ENCODE measurements around the gene TAPT1. TPM values are rescaled to one million over a fixed set of nuclear protein-coding genes. Genes with fewer than 3 reads are reported as not detected.

Gene TAPT1
- total and polyA plus RNA-seq, 5 donors from 2014 or later: 26.0 to 86.8 (median 33.5) TPM

- H3K4me1 ChIP-seq (ENCODE audit: control insufficient read depth, insufficient read depth, low read length, poor library complexity, severe bottlenecking): no peaks in the 10 kb centered on the region
- DNase-seq (no peak), ATAC-seq (ENCODE audit: low read depth in 2 of 2) (no peak)
- H3K9me3 ChIP-seq (ENCODE audit: control insufficient read depth in 2 of 2, low read length in 2 of 2): no peaks in the 10 kb centered on the region
- no peaks in the 10 kb centered on the region for H3K4me1 Mint-ChIP-seq
- H3K36me3 ChIP-seq (ENCODE audit: control insufficient read depth, insufficient read depth, low read length): no peaks in the 10 kb centered on the region
- H3K27me3 ChIP-seq (ENCODE audit: control insufficient read depth, insufficient read depth, low read length): peaks cover 7% of the 10 kb centered on the region
- H3K27ac Mint-ChIP-seq: no peak overlapping the region
- peaks cover 12% of the 10 kb centered on the region for H3K27me3 Mint-ChIP-seq
- no peak overlapping the region for H3K4me3 Mint-ChIP-seq
- H3K4me3 ChIP-seq (ENCODE audit: low read depth, low read length): no peak overlapping the region
- H3K36me3 Mint-ChIP-seq: no peaks in the 10 kb centered on the region
- peaks cover 0 to 11% (median 2%) of the 10 kb centered on the region in 7 donors for H3K9me3 Mint-ChIP-seq
- no peak overlapping the region for H3K27ac ChIP-seq (ENCODE audit: insufficient read depth, low read length, poor library complexity, severe bottlenecking)
Observed at GRCh38 chr4:16136827-16137226, 89.4 kb downstream of the TAPT1 start.

GRCh38 chr4:16136311-16136710 lies 90.0 kb downstream of the TAPT1 start:
- Histone ChIP-seq H3K36me3 (ENCODE audit: control insufficient read depth, insufficient read depth, low read length) (no peaks in the 10 kb centered on the region), H3K4me1 (ENCODE audit: control insufficient read depth, insufficient read depth, low read length, poor library complexity, severe bottlenecking) (no peaks in the 10 kb centered on the region), H3K4me3 (ENCODE audit: low read depth, low read length) (no peak overlapping the region), H3K9me3 (ENCODE audit: control insufficient read depth in 2 of 2, low read length in 2 of 2) (no peaks in the 10 kb centered on the region), H3K27me3 (ENCODE audit: control insufficient read depth, insufficient read depth, low read length) (peaks cover 7% of the 10 kb centered on the region), H3K27ac (ENCODE audit: insufficient read depth, low read length, poor library complexity, severe bottlenecking) (no peak overlapping the region)
- H3K9me3 Mint-ChIP-seq: peaks cover 0 to 6% (median under 1%) of the 10 kb centered on the region in 7 donors
- no peak overlapping the region for H3K4me3 Mint-ChIP-seq
- ATAC-seq (ENCODE audit: low read depth in 2 of 2) (no peak), DNase-seq (no peak)
- H3K27me3 Mint-ChIP-seq: peaks cover 9% of the 10 kb centered on the region
- H3K27ac Mint-ChIP-seq: no peak overlapping the region
- no peaks in the 10 kb centered on the region for H3K4me1 Mint-ChIP-seq
- no peaks in the 10 kb centered on the region for H3K36me3 Mint-ChIP-seq

- Mint-ChIP-seq H3K4me1 (no peaks in the 10 kb centered on the region), H3K27me3 (peaks cover 5% of the 10 kb centered on the region), H3K4me3 (no peak overlapping the region), H3K27ac (peak overlapping the region in 1 of 3 donors; percentile 50), H3K9me3 (peaks cover 0 to 2% (median 0%) of the 10 kb centered on the region in 7 donors), H3K36me3 (no peaks in the 10 kb centered on the region)
- H3K27me3 ChIP-seq (ENCODE audit: control insufficient read depth, insufficient read depth, low read length): peaks cover 5% of the 10 kb centered on the region
- DNase-seq (no peak), ATAC-seq (ENCODE audit: low read depth in 2 of 2) (no peak)
- H3K4me3 ChIP-seq (ENCODE audit: low read depth, low read length): no peak overlapping the region
- H3K9me3 ChIP-seq (ENCODE audit: control insufficient read depth in 2 of 2, low read length in 2 of 2): no peaks in the 10 kb centered on the region
- H3K4me1 ChIP-seq (ENCODE audit: control insufficient read depth, insufficient read depth, low read length, poor library complexity, severe bottlenecking): no peaks in the 10 kb centered on the region
- no peak overlapping the region for H3K27ac ChIP-seq (ENCODE audit: insufficient read depth, low read length, poor library complexity, severe bottlenecking)
- H3K36me3 ChIP-seq (ENCODE audit: control insufficient read depth, insufficient read depth, low read length): no peaks in the 10 kb centered on the region
Observed at GRCh38 chr4:16133406-16133805, 92.9 kb downstream of the TAPT1 start.

GRCh38 chr4:16131293-16131692 lies 95.0 kb downstream of the TAPT1 start:
- H3K27me3 ChIP-seq (ENCODE audit: control insufficient read depth, insufficient read depth, low read length): peaks cover 2% of the 10 kb centered on the region
- ATAC-seq (ENCODE audit: low read depth in 2 of 2): no peak
- H3K4me3 Mint-ChIP-seq: no peak overlapping the region
- H3K27me3 Mint-ChIP-seq: no peaks in the 10 kb centered on the region
- no peak for DNase-seq
- no peak overlapping the region for H3K27ac Mint-ChIP-seq
- H3K36me3 ChIP-seq (ENCODE audit: control insufficient read depth, insufficient read depth, low read length): no peaks in the 10 kb centered on the region
- no peaks in the 10 kb centered on the region for H3K4me1 Mint-ChIP-seq
- H3K27ac ChIP-seq (ENCODE audit: insufficient read depth, low read length, poor library complexity, severe bottlenecking): no peak overlapping the region
- H3K4me1 ChIP-seq (ENCODE audit: control insufficient read depth, insufficient read depth, low read length, poor library complexity, severe bottlenecking): no peaks in the 10 kb centered on the region
- no peaks in the 10 kb centered on the region for H3K36me3 Mint-ChIP-seq
- H3K4me3 ChIP-seq (ENCODE audit: low read depth, low read length): no peak overlapping the region
- H3K9me3 ChIP-seq (ENCODE audit: control insufficient read depth in 2 of 2, low read length in 2 of 2): no peaks in the 10 kb centered on the region
- peaks cover 0 to 2% (median 0%) of the 10 kb centered on the region in 7 donors for H3K9me3 Mint-ChIP-seq

GRCh38 chr4:16129336-16129735 lies 96.9 kb downstream of the TAPT1 start:
- Histone ChIP-seq H3K4me1 (ENCODE audit: control insufficient read depth, insufficient read depth, low read length, poor library complexity, severe bottlenecking) (no peaks in the 10 kb centered on the region), H3K27me3 (ENCODE audit: control insufficient read depth, insufficient read depth, low read length) (no peaks in the 10 kb centered on the region), H3K4me3 (ENCODE audit: low read depth, low read length) (no peak overlapping the region), H3K36me3 (ENCODE audit: control insufficient read depth, insufficient read depth, low read length) (no peaks in the 10 kb centered on the region), H3K9me3 (ENCODE audit: control insufficient read depth in 2 of 2, low read length in 2 of 2) (no peaks in the 10 kb centered on the region), H3K27ac (ENCODE audit: insufficient read depth, low read length, poor library complexity, severe bottlenecking) (no peak overlapping the region)
- no peak overlapping the region for H3K4me3 Mint-ChIP-seq
- no peaks in the 10 kb centered on the region for H3K27me3 Mint-ChIP-seq
- peaks cover 0 to 2% (median 0%) of the 10 kb centered on the region in 4 donors for H3K4me1 Mint-ChIP-seq
- H3K36me3 Mint-ChIP-seq: no peaks in the 10 kb centered on the region
- peaks cover 0 to 2% (median 0%) of the 10 kb centered on the region in 7 donors for H3K9me3 Mint-ChIP-seq
- H3K27ac Mint-ChIP-seq: no peak overlapping the region
- DNase-seq: no peak
- ATAC-seq (ENCODE audit: low read depth in 2 of 2): no peak

- H3K36me3 ChIP-seq (ENCODE audit: control insufficient read depth, insufficient read depth, low read length): no peaks in the 10 kb centered on the region
- Mint-ChIP-seq H3K9me3 (peaks cover 0 to 2% (median 0%) of the 10 kb centered on the region in 7 donors), H3K4me3 (no peak overlapping the region), H3K36me3 (no peaks in the 10 kb centered on the region), H3K4me1 (peaks cover 5 to 24% (median 11%) of the 10 kb centered on the region in 4 donors), H3K27ac (no peak overlapping the region), H3K27me3 (no peaks in the 10 kb centered on the region)
- ATAC-seq (ENCODE audit: low read depth in 2 of 2) (no peak), DNase-seq (no peak)
- no peaks in the 10 kb centered on the region for H3K9me3 ChIP-seq (ENCODE audit: control insufficient read depth in 2 of 2, low read length in 2 of 2)
- no peaks in the 10 kb centered on the region for H3K27me3 ChIP-seq (ENCODE audit: control insufficient read depth, insufficient read depth, low read length)
- no peak overlapping the region for H3K27ac ChIP-seq (ENCODE audit: insufficient read depth, low read length, poor library complexity, severe bottlenecking)
- H3K4me1 ChIP-seq (ENCODE audit: control insufficient read depth, insufficient read depth, low read length, poor library complexity, severe bottlenecking): peaks cover 12% of the 10 kb centered on the region
- no peak overlapping the region for H3K4me3 ChIP-seq (ENCODE audit: low read depth, low read length)
Observed at GRCh38 chr4:16126714-16127113, 99.6 kb downstream of the TAPT1 start.

- Mint-ChIP-seq H3K36me3 (no peaks in the 10 kb centered on the region), H3K27ac (peak overlapping the region in 2 of 3 donors; percentile 70 to 72), H3K4me3 (no peak overlapping the region), H3K9me3 (peaks cover 0 to 2% (median 0%) of the 10 kb centered on the region in 7 donors), H3K27me3 (no peaks in the 10 kb centered on the region), H3K4me1 (peaks cover 5 to 30% (median 12%) of the 10 kb centered on the region in 4 donors)
- Histone ChIP-seq H3K27ac (ENCODE audit: insufficient read depth, low read length, poor library complexity, severe bottlenecking) (no peak overlapping the region), H3K9me3 (ENCODE audit: control insufficient read depth in 2 of 2, low read length in 2 of 2) (no peaks in the 10 kb centered on the region), H3K27me3 (ENCODE audit: control insufficient read depth, insufficient read depth, low read length) (no peaks in the 10 kb centered on the region), H3K4me3 (ENCODE audit: low read depth, low read length) (no peak overlapping the region), H3K4me1 (ENCODE audit: control insufficient read depth, insufficient read depth, low read length, poor library complexity, severe bottlenecking) (peaks cover 12% of the 10 kb centered on the region), H3K36me3 (ENCODE audit: control insufficient read depth, insufficient read depth, low read length) (no peaks in the 10 kb centered on the region)
- no peak for DNase-seq
- ATAC-seq (ENCODE audit: low read depth in 2 of 2): no peak
Observed at GRCh38 chr4:16125571-16126445, 100.5 kb downstream of the TAPT1 start.

GRCh38 chr4:16124232-16124631 lies 102.0 kb downstream of the TAPT1 start:
- H3K27ac ChIP-seq (ENCODE audit: insufficient read depth, low read length, poor library complexity, severe bottlenecking): no peak overlapping the region
- no peaks in the 10 kb centered on the region for H3K9me3 ChIP-seq (ENCODE audit: control insufficient read depth in 2 of 2, low read length in 2 of 2)
- Mint-ChIP-seq H3K4me1 (peaks cover 9 to 32% (median 14%) of the 10 kb centered on the region in 4 donors), H3K27me3 (peaks cover 4% of the 10 kb centered on the region), H3K36me3 (no peaks in the 10 kb centered on the region), H3K27ac (no peak overlapping the region), H3K9me3 (no peaks in the 10 kb centered on the region), H3K4me3 (no peak overlapping the region)
- DNase-seq (no peak), ATAC-seq (ENCODE audit: low read depth in 2 of 2) (no peak)
- H3K4me1 ChIP-seq (ENCODE audit: control insufficient read depth, insufficient read depth, low read length, poor library complexity, severe bottlenecking): peaks cover 12% of the 10 kb centered on the region
- H3K36me3 ChIP-seq (ENCODE audit: control insufficient read depth, insufficient read depth, low read length): no peaks in the 10 kb centered on the region
- H3K27me3 ChIP-seq (ENCODE audit: control insufficient read depth, insufficient read depth, low read length): no peaks in the 10 kb centered on the region
- H3K4me3 ChIP-seq (ENCODE audit: low read depth, low read length): no peak overlapping the region

Data from CD4-positive, CD25-positive, alpha-beta regulatory T cell (primary cell).